ENCODE data around the gene NEGR1. TPM values are rescaled to one million over a fixed set of nuclear protein-coding genes. Genes with fewer than 3 reads are reported as not detected.

NEGR1 gene
- total RNA-seq, 1 experiment from 2014 or later: 0.44 TPM

- H2AFZ ChIP-seq: no peak overlapping the region
- H3K27me3 ChIP-seq (ENCODE audit: insufficient read depth, low read depth): no peaks in the 10 kb centered on the region
- no peak overlapping the region for H3K27ac ChIP-seq
- no peak for TF ChIP-seq CTCF (conservative IDR thresholded peaks at IDR 0.05)
- no peak for TF ChIP-seq EZH2 (IDR thresholded peaks at IDR 0.05; ENCODE audit: low read depth)
- H3K9me3 ChIP-seq (ENCODE audit: insufficient read depth, low read depth): no peaks in the 10 kb centered on the region
- ChIA-PET CTCF (no interaction called here), POLR2A (ENCODE audit: unreplicated experiment) (no interaction called here)
- no peaks in the 10 kb centered on the region for H4K20me1 ChIP-seq (ENCODE audit: insufficient read depth)
- no peak overlapping the region for H3K4me3 ChIP-seq
- no peaks in the 10 kb centered on the region for H3K9me2 ChIP-seq (ENCODE audit: insufficient read depth)
- no peaks in the 10 kb centered on the region for H3K4me1 ChIP-seq (replicated peaks; ENCODE audit: insufficient read depth)
- no peaks in the 10 kb centered on the region for H3K36me3 ChIP-seq (ENCODE audit: low read depth)
- no peak overlapping the region for H3K4me2 ChIP-seq
- intact Hi-C loops (cut with micrococcal nuclease; ENCODE audit: unreplicated experiment): no loop called here
- no TSS peak for BruUV-seq (replicated peaks)
- no peaks in the 10 kb centered on the region for H3K79me2 ChIP-seq (ENCODE audit: low read depth)
- no peaks in the 10 kb centered on the region for H3F3A ChIP-seq (ENCODE audit: insufficient read depth, low read depth)
- no peak for DNase-seq
Observed at GRCh38 chr1:71831646-71832045, 450.7 kb downstream of the NEGR1 start.

- Histone ChIP-seq H3K27me3 (ENCODE audit: insufficient read depth, low read depth) (no peaks in the 10 kb centered on the region), H3K27ac (no peak overlapping the region), H3K4me2 (no peak overlapping the region), H3K4me1 (replicated peaks; ENCODE audit: insufficient read depth) (no peaks in the 10 kb centered on the region), H3K9me3 (ENCODE audit: insufficient read depth, low read depth) (no peaks in the 10 kb centered on the region), H2AFZ (no peak overlapping the region), H3F3A (ENCODE audit: insufficient read depth, low read depth) (no peaks in the 10 kb centered on the region), H3K36me3 (ENCODE audit: low read depth) (no peaks in the 10 kb centered on the region), H3K9me2 (ENCODE audit: insufficient read depth) (no peaks in the 10 kb centered on the region), H4K20me1 (ENCODE audit: insufficient read depth) (no peaks in the 10 kb centered on the region), H3K4me3 (no peak overlapping the region), H3K79me2 (ENCODE audit: low read depth) (no peaks in the 10 kb centered on the region)
- ChIA-PET CTCF (no interaction called here), POLR2A (ENCODE audit: unreplicated experiment) (no interaction called here)
- no TSS peak for BruUV-seq (replicated peaks)
- no peak for DNase-seq
- TF ChIP-seq CTCF (conservative IDR thresholded peaks at IDR 0.05) (no peak), EZH2 (IDR thresholded peaks at IDR 0.05; ENCODE audit: low read depth) (no peak)
- intact Hi-C loops (cut with micrococcal nuclease; ENCODE audit: unreplicated experiment): no loop called here
Observed at GRCh38 chr1:71829346-71829745, 453.0 kb downstream of the NEGR1 start.

GRCh38 chr1:71828431-71829012, 453.8 kb downstream of the NEGR1 start:
- Histone ChIP-seq H4K20me1 (ENCODE audit: insufficient read depth) (no peaks in the 10 kb centered on the region), H3K4me1 (replicated peaks; ENCODE audit: insufficient read depth) (no peaks in the 10 kb centered on the region), H3K9me3 (ENCODE audit: insufficient read depth, low read depth) (no peaks in the 10 kb centered on the region), H3K27ac (no peak overlapping the region), H3F3A (ENCODE audit: insufficient read depth, low read depth) (no peaks in the 10 kb centered on the region), H3K79me2 (ENCODE audit: low read depth) (no peaks in the 10 kb centered on the region), H3K9me2 (ENCODE audit: insufficient read depth) (no peaks in the 10 kb centered on the region), H3K27me3 (ENCODE audit: insufficient read depth, low read depth) (no peaks in the 10 kb centered on the region), H3K36me3 (ENCODE audit: low read depth) (no peaks in the 10 kb centered on the region), H3K4me2 (no peak overlapping the region), H3K4me3 (no peak overlapping the region), H2AFZ (no peak overlapping the region)
- CTCF ChIA-PET: no interaction called here
- intact Hi-C loops (cut with micrococcal nuclease; ENCODE audit: unreplicated experiment): no loop called here
- TF ChIP-seq EZH2 (IDR thresholded peaks at IDR 0.05; ENCODE audit: low read depth) (no peak), CTCF (conservative IDR thresholded peaks at IDR 0.05) (no peak)
- BruUV-seq (replicated peaks): no TSS peak
- no peak for DNase-seq
- POLR2A ChIA-PET (ENCODE audit: unreplicated experiment): no interaction called here

All from PC-9 (cell line).